Measurements from ENCODE around the gene CRTC2. TPM values are rescaled to one million over a fixed set of nuclear protein-coding genes. Genes with fewer than 3 reads are reported as not detected.
A peak's percentile ranks its signal among the peaks of the same experiment; 100 is the strongest.

CRTC2 gene
- total and polyA plus RNA-seq, 9 of the 15 experiments (the other 6 are each of a cell fraction or from before 2014, with no cell fraction given) = 2.7 to 26.4 (median 10.2) TPM

DNA sequence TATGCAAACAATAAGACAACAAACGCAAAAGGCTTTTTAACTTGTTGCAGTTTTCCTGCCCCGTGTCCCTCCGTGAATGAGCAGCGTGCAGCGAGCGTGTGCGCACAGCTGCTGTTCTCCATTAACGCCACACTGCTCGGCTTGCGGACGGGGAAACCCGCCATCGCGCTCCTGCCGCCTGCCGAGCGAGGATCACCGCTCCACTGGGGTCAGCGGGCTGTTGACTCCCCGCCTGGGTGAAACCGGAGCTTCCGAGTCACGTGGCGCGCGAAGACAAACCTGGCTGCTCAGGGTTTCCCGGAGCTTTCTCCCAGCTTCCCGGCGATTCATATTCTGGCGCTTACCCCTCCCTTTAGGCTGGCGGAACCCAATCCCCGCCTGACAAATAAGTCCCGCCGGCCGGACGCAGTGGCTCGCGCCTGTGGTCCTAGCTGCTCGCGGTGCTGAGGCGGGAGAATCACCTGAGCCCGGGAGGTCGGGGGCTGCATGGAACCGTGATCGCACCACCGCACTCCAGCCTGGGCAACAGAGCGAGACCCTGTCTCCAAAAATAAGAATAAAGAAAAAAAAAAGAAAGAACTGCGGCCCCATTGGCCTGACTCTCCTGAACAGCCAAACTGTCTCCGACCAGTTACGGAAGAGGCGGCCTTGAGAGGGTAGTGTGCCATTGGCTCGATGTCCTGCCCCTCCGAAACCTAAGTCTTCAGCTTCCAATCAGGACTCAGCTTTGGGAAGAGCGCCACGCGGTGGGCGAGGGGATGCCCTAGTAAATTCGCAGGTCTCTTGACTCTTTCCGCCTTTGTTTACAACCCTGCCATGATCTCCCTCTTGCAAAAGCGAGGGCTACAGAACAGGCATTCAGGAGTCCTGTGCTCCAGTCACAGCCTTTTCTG lies 8.9 kb upstream of the CRTC2 start, which contains the start of gene CREB3L4 (continued):
- TF ChIP-seq, protein P1, sequence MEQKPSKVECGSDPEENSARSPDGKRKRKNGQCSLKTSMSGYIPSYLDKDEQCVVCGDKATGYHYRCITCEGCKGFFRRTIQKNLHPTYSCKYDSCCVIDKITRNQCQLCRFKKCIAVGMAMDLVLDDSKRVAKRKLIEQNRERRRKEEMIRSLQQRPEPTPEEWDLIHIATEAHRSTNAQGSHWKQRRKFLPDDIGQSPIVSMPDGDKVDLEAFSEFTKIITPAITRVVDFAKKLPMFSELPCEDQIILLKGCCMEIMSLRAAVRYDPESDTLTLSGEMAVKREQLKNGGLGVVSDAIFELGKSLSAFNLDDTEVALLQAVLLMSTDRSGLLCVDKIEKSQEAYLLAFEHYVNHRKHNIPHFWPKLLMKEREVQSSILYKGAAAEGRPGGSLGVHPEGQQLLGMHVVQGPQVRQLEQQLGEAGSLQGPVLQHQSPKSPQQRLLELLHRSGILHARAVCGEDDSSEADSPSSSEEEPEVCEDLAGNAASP (IDR thresholded peaks at IDR 0.05) = no peak
- TF ChIP-seq FOXA3 (CRISPR knock-in tag; conservative IDR thresholded peaks at IDR 0.05 in 1 of 2, IDR thresholded peaks at IDR 0.05 in 1 of 2) (peak in 1 of 2 experiments; percentile 56; a peak in 2 of 4 replicates), ARNT (IDR thresholded peaks at IDR 0.05) (no peak), CBFA2T3 (IDR thresholded peaks at IDR 0.05) (no peak), ZZZ3 (IDR thresholded peaks at IDR 0.05) (no peak), MCM5 (IDR thresholded peaks at IDR 0.05; ENCODE audit: low read depth) (no peak), ZFPM2 (CRISPR knock-in tag; IDR thresholded peaks at IDR 0.05) (no peak), DIDO1 (tag; IDR thresholded peaks at IDR 0.05; ENCODE audit: low read depth) (0 out of 2 replicates have a peak, but pooled peaks have one; percentile 45), HSF4 (CRISPR knock-in tag; IDR thresholded peaks at IDR 0.05; ENCODE audit: borderline replicate concordance) (no peak), TCF7L2 (IDR thresholded peaks at IDR 0.05; ENCODE audit: low read depth, low read length) (no peak), NCOA4 (IDR thresholded peaks at IDR 0.05; ENCODE audit: partially characterized antibody) (no peak), SIX5 (IDR thresholded peaks at IDR 0.05; ENCODE audit: borderline replicate concordance in 1 of 2, insufficient read depth in 1 of 2, low read depth in 1 of 2, low read length in 2 of 2) (peak in 1 of 2 experiments; percentile 24; a peak in 1 of 4 replicates), KAT7 (CRISPR knock-in tag; IDR thresholded peaks at IDR 0.05; ENCODE audit: borderline replicate concordance) (peak; percentile 61; the same call in 1 of the 2 replicates), MCM2 (IDR thresholded peaks at IDR 0.05; ENCODE audit: low read depth) (no peak), PRPF4 (IDR thresholded peaks at IDR 0.05; ENCODE audit: insufficient read depth, low read depth, low read length, poor library complexity, severe bottlenecking) (no peak), NELFE (IDR thresholded peaks at IDR 0.05; ENCODE audit: insufficient read depth, insufficient read length) (no peak), EP300 (IDR thresholded peaks at IDR 0.05; ENCODE audit: low read length) (peak; percentile 3; the same call in 1 of the 2 replicates)
- TF ChIP-seq, protein P2, sequence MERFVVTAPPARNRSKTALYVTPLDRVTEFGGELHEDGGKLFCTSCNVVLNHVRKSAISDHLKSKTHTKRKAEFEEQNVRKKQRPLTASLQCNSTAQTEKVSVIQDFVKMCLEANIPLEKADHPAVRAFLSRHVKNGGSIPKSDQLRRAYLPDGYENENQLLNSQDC (CRISPR knock-in tag; IDR thresholded peaks at IDR 0.05) = no peak
- TF ChIP-seq, protein P3, sequence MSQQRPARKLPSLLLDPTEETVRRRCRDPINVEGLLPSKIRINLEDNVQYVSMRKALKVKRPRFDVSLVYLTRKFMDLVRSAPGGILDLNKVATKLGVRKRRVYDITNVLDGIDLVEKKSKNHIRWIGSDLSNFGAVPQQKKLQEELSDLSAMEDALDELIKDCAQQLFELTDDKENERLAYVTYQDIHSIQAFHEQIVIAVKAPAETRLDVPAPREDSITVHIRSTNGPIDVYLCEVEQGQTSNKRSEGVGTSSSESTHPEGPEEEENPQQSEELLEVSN (IDR thresholded peaks at IDR 0.05; ENCODE audit: borderline replicate concordance in 1 of 2, extremely low read depth in 1 of 2, insufficient read depth in 1 of 2, insufficient read length in 1 of 2, low read depth in 1 of 2, low read length in 1 of 2, poor library complexity in 1 of 2, severe bottlenecking in 1 of 2) = peak; percentile 90 to 93
- TF ChIP-seq, protein P4, sequence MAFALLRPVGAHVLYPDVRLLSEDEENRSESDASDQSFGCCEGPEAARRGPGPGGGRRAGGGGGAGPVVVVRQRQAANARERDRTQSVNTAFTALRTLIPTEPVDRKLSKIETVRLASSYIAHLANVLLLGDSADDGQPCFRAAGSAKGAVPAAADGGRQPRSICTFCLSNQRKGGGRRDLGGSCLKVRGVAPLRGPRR (CRISPR knock-in tag; IDR thresholded peaks at IDR 0.05) = no peak

Measured in K562 (cell line).